Endometrial microvascular endothelial cells (primary cell): ENCODE data around the gene SEC61G. TPM values are rescaled to one million over a fixed set of nuclear protein-coding genes. Genes with fewer than 3 reads are reported as not detected.

Experiments
- in situ Hi-C: cut with HindIII; loops from 2 replicates; pipeline ENCODE4 v1.10.0; 2017; ENCODE audit warnings: low sequenced_read_pairs, low pct_unique_long_range_greater_than_20kb; ENCODE audit errors: inconsistent ontology term
- total RNA-seq: library from RNA; depleted of rRNA; stranded (reverse); fragments of >200 nt; gene quantifications from one replicate; pipeline ENCODE4 v1.2.3, GENCODE V29; 2015; ENCODE audit errors: inconsistent ontology term

Gene SEC61G
- 1,089 TPM for total RNA-seq

DNA sequence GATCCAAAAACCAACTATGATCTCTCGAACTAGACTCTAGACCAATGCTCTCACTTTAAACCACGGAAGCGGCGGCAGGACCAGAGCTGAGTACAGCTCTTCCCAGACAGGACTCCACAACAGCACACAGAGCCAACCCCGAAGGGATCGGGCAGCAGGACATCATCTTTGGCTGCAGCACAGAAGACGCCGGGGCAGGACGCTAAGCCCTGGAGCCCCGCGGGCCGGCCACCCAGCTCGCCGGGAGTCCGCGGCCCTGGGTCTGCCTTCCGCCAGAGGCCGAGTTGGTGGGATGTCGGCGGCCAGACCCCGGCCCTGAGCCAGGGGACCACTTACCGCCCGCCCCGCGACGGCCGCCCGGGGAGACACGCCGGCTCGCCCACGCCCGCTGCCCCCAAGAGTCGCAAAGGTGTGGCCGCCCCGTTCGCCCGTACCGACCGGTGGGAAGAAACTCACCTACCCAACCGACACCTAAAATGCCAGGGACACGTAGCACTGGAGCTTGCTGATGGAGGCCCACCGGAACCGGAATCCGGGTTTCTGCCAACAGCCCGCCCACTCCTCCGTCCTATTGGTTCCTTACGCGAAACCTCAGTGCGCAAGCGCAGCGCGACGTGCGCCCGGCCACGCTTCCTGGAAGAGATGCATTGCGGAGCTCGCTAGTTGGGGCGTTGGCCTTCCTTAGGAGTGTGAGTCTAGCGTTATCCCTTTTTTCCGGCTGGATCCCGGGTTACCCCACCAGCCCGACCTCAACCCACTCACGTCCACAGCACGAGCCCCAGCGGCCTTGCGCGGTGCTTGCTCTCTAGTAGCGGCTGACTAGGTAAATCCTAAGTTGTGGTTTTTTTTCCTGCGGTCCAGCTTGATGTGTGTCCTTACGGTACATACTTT, at the start of gene SEC61G:
Gene SEC61G, minus strand, starts transcription at position 510 of the 891 bp plus-strand sequence. CDS start 1,623 bp downstream, outside the sequence.
- in situ Hi-C loops: no loop called here

GRCh38 chr7:54802841-54803240, 43.8 kb upstream of the SEC61G start:
- in situ Hi-C loops: no loop called here

- in situ Hi-C loops: no loop called here
Observed at GRCh38 chr7:54802114-54802513, 43.1 kb upstream of the SEC61G start.

DNA sequence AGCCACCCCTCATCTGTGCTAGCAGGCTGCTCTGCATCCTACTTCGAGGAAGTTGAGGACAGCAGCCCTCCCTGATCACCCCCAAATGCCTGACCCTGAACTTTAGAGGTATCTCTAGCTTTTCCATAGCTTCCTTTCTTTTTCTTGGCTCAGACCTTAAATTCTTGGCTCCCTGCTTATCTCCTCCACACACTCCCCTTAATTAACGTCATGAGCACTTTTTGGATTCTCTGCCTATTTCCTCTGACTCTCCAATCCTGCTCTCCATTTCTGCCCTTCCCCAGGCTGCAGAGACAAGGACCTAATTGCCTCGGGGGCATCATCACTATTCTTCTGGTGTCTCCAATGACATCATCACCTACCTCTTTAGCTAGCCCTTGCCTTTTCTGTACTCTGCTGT, 40.8 kb upstream of the SEC61G start:
- in situ Hi-C loops: no loop called here

DNA sequence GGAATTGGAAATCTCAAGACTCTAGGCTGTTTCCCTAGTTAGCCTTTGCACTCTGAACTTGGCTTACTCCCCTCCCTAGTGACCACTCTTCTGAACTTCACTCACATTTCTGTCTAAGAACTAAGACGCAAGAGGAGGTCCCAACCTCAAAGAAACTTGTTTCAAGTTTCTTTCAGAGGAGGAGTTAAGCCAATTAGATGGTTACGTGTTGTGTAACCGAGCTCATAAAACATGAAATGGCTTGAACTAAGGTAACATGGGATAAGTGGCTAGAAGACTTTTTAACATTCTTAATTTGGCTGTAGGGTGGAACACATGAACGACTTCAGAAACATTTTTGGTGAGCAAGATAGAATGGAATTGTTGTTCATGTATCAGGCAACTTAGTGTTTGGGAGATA, 39.5 kb upstream of the SEC61G start:
- in situ Hi-C loops: no loop called here

- in situ Hi-C loops: no loop called here
Observed at GRCh38 chr7:54796853-54797252, 37.8 kb upstream of the SEC61G start.

DNA sequence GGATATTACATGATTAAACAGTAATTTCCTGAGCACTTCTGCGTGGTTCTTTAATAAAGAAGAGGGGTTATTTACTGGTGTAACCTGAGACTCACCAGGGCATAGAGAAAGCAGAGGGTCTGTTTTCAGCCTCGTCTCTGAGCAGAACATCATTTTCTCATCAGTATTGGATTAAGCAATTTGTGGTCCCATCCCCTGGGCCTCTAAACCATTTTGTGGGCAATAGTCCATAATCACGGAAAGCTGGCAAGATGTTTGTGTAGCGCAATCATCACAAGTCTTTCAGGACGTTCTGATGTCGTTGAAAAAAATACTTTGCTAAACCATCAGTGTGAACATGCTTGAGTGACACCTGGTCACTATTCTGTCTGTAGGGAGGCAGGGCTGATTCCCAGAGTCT, 37.1 kb upstream of the SEC61G start:
- in situ Hi-C loops: no loop called here

DNA sequence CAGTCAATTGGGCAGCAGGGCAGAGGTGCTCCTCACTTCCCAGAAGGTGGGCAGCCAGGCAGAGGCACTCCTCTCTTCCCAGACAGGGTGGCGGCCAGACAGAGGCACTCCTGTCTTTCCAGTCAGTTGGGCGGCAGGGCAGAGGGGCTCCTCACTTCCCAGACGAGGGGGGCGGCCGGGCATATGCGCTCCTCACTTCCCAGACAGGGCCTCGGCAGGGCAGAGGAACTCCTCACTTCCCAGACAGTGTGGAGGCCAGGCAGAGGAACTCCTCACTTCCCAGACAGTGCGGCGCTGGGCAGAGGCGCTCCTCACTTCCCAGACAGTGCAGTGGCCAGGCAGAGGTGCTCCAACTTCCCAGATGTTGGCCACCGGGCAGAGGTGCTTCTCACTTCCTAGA, 33.4 kb upstream of the SEC61G start:
- in situ Hi-C loops: no loop called here

- in situ Hi-C loops: no loop called here
Observed at GRCh38 chr7:54788664-54789063, 29.7 kb upstream of the SEC61G start.

DNA sequence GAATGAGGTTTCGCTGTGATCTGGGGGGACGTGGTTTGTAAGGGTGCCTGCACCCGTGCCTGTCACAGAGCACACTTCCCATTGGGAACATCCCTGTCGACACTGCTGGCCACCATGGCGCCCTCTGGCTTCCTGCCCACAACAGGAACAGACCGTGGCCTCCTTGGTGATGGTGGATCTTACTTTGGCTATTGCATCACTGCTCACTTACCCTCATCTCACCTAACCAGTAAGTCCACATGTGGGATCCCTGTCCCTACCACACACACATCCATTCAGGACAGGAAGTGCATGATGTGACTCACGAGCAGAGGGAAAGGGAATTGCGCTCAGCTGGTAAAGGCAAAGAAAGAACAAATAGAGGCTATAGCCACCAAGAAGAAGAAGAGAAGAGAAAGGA, 26.2 kb upstream of the SEC61G start:
- in situ Hi-C loops: no loop called here

DNA sequence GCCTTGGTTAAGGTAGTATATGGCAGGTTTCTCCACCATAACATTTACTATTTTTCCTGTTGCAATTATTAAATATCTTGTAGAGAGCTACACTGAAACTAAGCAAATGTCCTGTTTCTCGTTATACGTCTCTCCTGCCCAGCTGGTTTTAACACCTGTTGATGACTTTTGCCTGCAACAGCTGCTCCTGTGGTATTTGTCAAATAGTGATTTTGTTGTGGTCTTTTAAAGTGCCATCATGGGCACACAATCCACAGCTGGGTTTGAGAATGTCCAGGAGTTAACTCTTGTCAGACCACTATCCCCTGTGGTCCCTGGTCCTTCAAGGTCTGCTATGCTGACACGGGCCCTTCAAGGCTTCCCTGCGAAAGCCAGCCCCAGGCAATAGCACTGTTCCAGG, 24.9 kb upstream of the SEC61G start:
- in situ Hi-C loops: no loop called here

- in situ Hi-C loops: no loop called here
Observed at GRCh38 chr7:54782829-54783228, 23.8 kb upstream of the SEC61G start.

DNA sequence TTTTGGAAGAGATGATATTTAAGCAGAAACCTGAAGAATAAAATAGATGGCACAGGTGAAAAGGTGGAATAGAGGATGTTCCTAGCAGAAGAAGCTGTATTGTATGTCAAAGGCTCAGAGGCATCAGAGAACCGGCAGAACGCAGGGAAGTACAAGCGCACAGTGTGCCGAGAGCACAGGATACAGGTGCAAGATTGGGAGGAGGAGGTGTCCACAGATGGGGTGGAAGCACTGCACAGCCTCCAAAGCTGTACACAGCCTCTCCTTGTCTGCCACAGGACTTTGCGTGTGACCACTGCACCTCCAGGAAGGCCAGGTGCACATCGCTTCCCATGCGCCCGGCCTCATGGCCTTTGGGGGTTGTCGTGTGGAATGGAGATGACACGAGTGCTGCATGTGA, 23.3 kb upstream of the SEC61G start:
- in situ Hi-C loops: no loop called here

DNA sequence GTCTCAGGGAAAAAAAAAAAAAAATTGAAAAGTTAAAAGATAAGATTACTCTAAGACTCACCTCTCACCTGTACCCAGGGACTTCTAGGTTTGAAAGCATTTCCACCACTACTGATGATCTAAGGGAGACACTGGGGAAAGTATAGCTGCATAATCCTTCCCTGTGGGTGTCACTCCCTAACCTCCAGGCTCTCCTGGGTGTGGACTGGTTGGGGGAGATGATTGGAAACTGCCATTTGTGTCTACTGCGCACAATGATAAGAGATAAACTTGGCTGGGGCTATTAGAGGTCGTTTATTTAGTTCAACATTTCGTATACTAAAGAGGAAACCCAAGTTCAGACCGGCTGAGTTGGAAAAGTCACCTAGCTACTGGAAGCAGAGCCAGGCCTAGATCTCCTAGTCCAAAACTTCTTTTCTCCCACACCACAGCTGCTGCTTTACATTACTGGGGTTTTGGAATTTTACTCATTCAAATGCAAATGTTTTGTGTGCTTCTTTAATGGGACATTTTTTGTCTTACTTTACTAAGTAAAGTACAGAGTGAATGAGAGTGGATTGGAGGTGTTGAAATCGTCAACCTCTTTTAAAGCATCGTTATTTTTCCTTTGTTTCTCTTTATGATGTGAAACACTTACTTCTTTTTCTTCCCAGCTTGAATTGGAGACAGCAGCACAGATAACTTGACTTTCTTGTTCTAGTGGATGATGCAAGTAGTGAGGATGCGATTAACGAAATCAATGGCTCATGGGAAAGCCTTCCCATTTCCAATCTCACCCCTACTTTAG, 22.3 kb upstream of the SEC61G start:
- in situ Hi-C loops: no loop called here

- in situ Hi-C loops: no loop called here
Observed at GRCh38 chr7:54780490-54780889, 21.5 kb upstream of the SEC61G start.

GRCh38 chr7:54778696-54779540, 19.9 kb upstream of the SEC61G start:
- in situ Hi-C loops: loop anchor here (10.0 kb wide), 1 partner anchor 476 kb away; no protein-coding TSS in a partner anchor

- in situ Hi-C loops: loop anchor here (10.0 kb wide), 1 partner anchor 477 kb away; no protein-coding TSS in a partner anchor
Observed at GRCh38 chr7:54778166-54778565, 19.2 kb upstream of the SEC61G start.

GRCh38 chr7:54774785-54775740, 16.1 kb upstream of the SEC61G start:
- in situ Hi-C loops: loop anchor here (10.0 kb wide), 1 partner anchor 480 kb away; no protein-coding TSS in a partner anchor
